PC-9 (cell line): ENCODE measurements around the gene CACNA2D4.
"Not testable (repeated sequence)": the region's sequence is repeated elsewhere in the genome, so short reads cannot be mapped to it uniquely, and the experiment has no call there.

ENCODE experiments used
- EZH2 ChIP-seq: fragments of 200-600 bp; sonication (generic); IDR thresholded peaks from 2 replicates; pipeline ENCODE4 v1.8.0; 2017; ENCODE audit warnings: antibody characterized with exemption, low read depth
- TF ChIP-seq, protein P1 (sequence below): fragments of 200-600 bp; sonication (generic); conservative IDR thresholded peaks from 2 replicates; pipeline ENCODE4 v1.6.1; 2017; ENCODE audit warnings: mixed run types, antibody characterized with exemption, mild to moderate bottlenecking, moderate library complexity

DNA sequence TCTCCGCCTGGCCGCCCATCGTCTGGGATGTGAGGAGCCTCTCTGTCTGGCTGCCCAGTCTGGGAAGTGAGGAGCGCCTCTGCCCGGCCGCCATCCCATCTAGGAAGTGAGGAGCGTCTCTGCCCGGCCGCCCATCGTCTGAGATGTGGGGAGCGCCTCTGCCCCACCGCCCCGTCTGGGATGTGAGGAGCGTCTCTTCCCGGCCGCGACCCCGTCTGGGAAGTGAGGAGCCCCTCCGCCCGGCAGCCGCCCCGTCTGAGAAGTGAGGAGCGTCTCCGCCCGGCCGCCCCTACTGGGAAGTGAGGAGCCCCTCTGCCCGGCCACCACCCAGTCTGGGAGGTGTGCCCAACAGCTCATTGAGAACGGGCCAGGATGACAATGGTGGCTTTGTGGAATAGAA, 100.5 kb downstream of the CACNA2D4 start:
- TF ChIP-seq, protein P1, sequence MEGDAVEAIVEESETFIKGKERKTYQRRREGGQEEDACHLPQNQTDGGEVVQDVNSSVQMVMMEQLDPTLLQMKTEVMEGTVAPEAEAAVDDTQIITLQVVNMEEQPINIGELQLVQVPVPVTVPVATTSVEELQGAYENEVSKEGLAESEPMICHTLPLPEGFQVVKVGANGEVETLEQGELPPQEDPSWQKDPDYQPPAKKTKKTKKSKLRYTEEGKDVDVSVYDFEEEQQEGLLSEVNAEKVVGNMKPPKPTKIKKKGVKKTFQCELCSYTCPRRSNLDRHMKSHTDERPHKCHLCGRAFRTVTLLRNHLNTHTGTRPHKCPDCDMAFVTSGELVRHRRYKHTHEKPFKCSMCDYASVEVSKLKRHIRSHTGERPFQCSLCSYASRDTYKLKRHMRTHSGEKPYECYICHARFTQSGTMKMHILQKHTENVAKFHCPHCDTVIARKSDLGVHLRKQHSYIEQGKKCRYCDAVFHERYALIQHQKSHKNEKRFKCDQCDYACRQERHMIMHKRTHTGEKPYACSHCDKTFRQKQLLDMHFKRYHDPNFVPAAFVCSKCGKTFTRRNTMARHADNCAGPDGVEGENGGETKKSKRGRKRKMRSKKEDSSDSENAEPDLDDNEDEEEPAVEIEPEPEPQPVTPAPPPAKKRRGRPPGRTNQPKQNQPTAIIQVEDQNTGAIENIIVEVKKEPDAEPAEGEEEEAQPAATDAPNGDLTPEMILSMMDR = not testable (repeated sequence)
- TF ChIP-seq EZH2 = not testable (repeated sequence)
